ENCODE data around the gene APPL2. TPM values are rescaled to one million over a fixed set of nuclear protein-coding genes. Genes with fewer than 3 reads are reported as not detected.

APPL2 gene
- total RNA-seq, 6 donors from 2014 or later, result 23.8 to 72.3 (median 28.6) TPM

- Histone ChIP-seq H3K27me3 (no peaks in the 10 kb centered on the region), H3K4me3 (no peak overlapping the region), H3K36me3 (no peaks in the 10 kb centered on the region), H3K4me1 (peaks cover 23 to 27% (median 25%) of the 10 kb centered on the region in 4 donors), H3K27ac (no peak overlapping the region), H3K9me3 (no peaks in the 10 kb centered on the region)
- DNase-seq (no peak), ATAC-seq (ENCODE audit: low FRiP score in 2 of 2) (no peak)
- TF ChIP-seq CTCF (IDR thresholded peaks at IDR 0.05) (no peak), POLR2A (IDR thresholded peaks at IDR 0.05) (no peak), EP300 (IDR thresholded peaks at IDR 0.05) (no peak), POLR2AphosphoS5 (IDR thresholded peaks at IDR 0.05) (no peak)
- 93 to 98% methylated on average over 2 of the region's 2 CpGs for WGBS, 2 donors
These were observed 1.7 kb upstream of the APPL2 start for GRCh38 chr12:105237666-105238065.

- no peaks in the 10 kb centered on the region for H3K9me3 ChIP-seq
These were observed 668 bp downstream of the APPL2 start for GRCh38 chr12:105235281-105235731.

GRCh38 chr12:105234197-105234596, 1.8 kb downstream of the APPL2 start:
- TF ChIP-seq POLR2A (IDR thresholded peaks at IDR 0.05) (no peak), CTCF (IDR thresholded peaks at IDR 0.05) (no peak), POLR2AphosphoS5 (IDR thresholded peaks at IDR 0.05) (no peak), EP300 (IDR thresholded peaks at IDR 0.05) (no peak)
- 60 to 83% methylated on average over 1 of the region's 1 CpG for WGBS, 2 donors
- Histone ChIP-seq H3K4me1 (peaks cover 34 to 59% (median 42%) of the 10 kb centered on the region in 4 donors), H3K27me3 (no peaks in the 10 kb centered on the region), H3K9me3 (no peaks in the 10 kb centered on the region), H3K4me3 (peak overlapping the region in 2 of 4 donors; percentile 95 to 96), H3K36me3 (peaks cover 0 to 7% (median 0%) of the 10 kb centered on the region in 4 donors), H3K27ac (peak overlapping the region in 3 of 4 donors; percentile 95 to 98 (median 97))
- DNase-seq (no peak), ATAC-seq (ENCODE audit: low FRiP score in 2 of 2) (no peak)

More at GRCh38 chr12:105235281-105235731, 668 bp downstream of the APPL2 start:
- ATAC-seq (ENCODE audit: low FRiP score in 2 of 2) (no peak), DNase-seq (no peak)
- Histone ChIP-seq H3K4me3 (peak overlapping the region; percentile 84 to 96 (median 91)), H3K27ac (peak overlapping the region; percentile 95 to 98 (median 96)), H3K4me1 (peaks cover 34 to 48% (median 35%) of the 10 kb centered on the region in 4 donors), H3K36me3 (peaks cover 0 to 7% (median 0%) of the 10 kb centered on the region in 4 donors), H3K27me3 (no peaks in the 10 kb centered on the region)
- WGBS, 2 donors, result 0 to 5% methylated on average over 7 to 9 of the region's 9 CpGs
- no peak for TF ChIP-seq EP300 (IDR thresholded peaks at IDR 0.05)
- no peak for TF ChIP-seq CTCF (IDR thresholded peaks at IDR 0.05)

- no peaks in the 10 kb centered on the region for H3K27me3 ChIP-seq
- no peak for ATAC-seq (ENCODE audit: low FRiP score in 2 of 2)
- no peaks in the 10 kb centered on the region for H3K9me3 ChIP-seq
- H3K4me1 ChIP-seq, result peaks cover 34 to 66% (median 46%) of the 10 kb centered on the region in 4 donors
- peak overlapping the region in 1 of 4 donors; percentile 98 for H3K27ac ChIP-seq
- peaks cover 0 to 16% (median 5%) of the 10 kb centered on the region in 4 donors for H3K36me3 ChIP-seq
- no peak for DNase-seq
- peak overlapping the region in 1 of 4 donors; percentile 95 for H3K4me3 ChIP-seq
- 70 to 82% methylated on average over 4 of the region's 4 CpGs for WGBS, 2 donors
- TF ChIP-seq POLR2A (IDR thresholded peaks at IDR 0.05), result no peak
- TF ChIP-seq CTCF (IDR thresholded peaks at IDR 0.05), result no peak
- TF ChIP-seq POLR2AphosphoS5 (IDR thresholded peaks at IDR 0.05), result no peak
- TF ChIP-seq EP300 (IDR thresholded peaks at IDR 0.05), result no peak
These were observed 2.7 kb downstream of the APPL2 start for GRCh38 chr12:105233041-105233905.
